Measurements from ENCODE around the gene MEAK7.

DNA sequence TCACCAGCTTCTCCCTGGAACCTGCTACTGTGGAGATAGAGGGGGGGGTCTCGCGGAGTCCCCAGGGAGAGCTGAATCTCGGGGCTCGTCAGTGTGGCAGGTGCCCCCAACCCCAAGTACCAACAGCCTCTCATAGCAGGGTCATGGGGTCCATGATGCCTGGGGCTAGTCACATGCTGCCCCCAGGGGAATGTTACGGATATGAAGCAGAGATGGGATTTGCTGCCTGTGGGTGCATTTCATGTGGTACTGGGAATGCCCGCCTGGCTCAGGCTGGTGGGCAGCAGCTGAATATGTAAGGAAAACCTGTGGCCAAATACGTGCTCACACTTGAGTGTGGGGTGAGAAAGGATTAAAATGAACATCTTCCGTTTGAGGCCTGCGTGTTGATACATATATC is 49.4 kb downstream of the MEAK7 start:
- TF ChIP-seq, protein P1, sequence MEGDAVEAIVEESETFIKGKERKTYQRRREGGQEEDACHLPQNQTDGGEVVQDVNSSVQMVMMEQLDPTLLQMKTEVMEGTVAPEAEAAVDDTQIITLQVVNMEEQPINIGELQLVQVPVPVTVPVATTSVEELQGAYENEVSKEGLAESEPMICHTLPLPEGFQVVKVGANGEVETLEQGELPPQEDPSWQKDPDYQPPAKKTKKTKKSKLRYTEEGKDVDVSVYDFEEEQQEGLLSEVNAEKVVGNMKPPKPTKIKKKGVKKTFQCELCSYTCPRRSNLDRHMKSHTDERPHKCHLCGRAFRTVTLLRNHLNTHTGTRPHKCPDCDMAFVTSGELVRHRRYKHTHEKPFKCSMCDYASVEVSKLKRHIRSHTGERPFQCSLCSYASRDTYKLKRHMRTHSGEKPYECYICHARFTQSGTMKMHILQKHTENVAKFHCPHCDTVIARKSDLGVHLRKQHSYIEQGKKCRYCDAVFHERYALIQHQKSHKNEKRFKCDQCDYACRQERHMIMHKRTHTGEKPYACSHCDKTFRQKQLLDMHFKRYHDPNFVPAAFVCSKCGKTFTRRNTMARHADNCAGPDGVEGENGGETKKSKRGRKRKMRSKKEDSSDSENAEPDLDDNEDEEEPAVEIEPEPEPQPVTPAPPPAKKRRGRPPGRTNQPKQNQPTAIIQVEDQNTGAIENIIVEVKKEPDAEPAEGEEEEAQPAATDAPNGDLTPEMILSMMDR (IDR thresholded peaks at IDR 0.05; ENCODE audit: low read depth, low read length, poor library complexity, severe bottlenecking): no peak
- no peak for TF ChIP-seq EZH2phosphoT487 (IDR thresholded peaks at IDR 0.05; ENCODE audit: borderline replicate concordance, low read length)

All from DOHH2 (cell line).